HG03280 (cell line): Measurements from ENCODE around the gene GOLGA8M.
A peak's percentile ranks its signal among the peaks of the same experiment; 100 is the strongest.
"Not testable (repeated sequence)": the region's sequence is repeated elsewhere in the genome, so short reads cannot be mapped to it uniquely, and the experiment has no call there.

Source experiments
- ATAC-seq: cut with Tn5 transposase; IDR thresholded peaks from one replicate; pipeline ENCODE4 v1.9.1; 2021; ENCODE audit warnings: mild to moderate bottlenecking, moderate library complexity; ENCODE audit not compliant: unreplicated experiment

The GOLGA8M gene, protein sequence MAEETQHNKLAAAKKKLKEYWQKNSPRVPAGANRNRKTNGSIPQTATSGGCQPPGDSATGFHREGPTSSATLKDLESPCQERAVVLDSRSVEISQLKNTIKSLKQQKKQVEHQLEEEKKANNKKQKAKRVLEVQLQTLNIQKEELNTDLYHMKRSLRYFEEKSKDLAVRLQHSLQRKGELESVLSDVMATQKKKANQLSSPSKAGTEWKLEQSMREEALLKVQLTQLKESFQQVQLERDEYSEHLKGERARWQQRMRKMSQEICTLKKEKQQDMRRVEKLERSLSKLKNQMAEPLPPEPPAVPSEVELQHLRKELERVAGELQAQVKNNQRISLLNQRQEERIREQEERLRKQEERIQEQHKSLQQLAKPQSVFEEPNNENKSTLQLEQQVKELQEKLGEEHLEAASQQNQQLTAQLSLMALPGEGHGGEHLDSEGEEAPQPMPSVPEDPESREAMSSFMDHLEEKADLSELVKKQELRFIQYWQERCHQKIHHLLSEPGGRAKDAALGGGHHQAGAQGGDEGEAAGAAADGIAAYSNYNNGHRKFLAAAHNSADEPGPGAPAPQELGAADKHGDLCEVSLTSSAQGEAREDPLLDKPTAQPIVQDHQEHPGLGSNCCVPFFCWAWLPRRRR

DNA sequence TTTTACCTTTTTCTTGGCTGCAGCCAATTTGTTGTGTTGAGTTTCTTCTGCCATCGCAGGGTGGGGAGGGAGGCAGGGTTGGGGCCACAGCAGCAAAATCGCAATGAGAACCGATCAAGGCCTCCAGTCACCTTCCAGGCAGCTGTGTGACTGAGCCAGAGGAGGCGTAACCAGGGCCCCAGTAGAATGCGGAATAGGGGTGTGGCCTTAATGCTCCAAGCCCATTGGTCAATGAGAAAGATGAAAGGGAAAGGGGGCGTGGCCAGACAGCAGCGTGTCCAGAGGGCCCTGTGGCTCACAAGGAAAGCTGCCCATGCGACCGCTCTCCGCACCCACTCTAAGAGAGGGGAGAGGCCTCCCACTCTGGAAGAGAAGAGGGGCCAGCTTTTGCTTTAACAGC is at the start of gene GOLGA8M:
Gene GOLGA8M, minus strand, starts transcription at position 152 of the 400 bp plus-strand sequence. Its CDS starts 98 bp downstream, at position 54.
- not testable (repeated sequence) for ATAC-seq

DNA sequence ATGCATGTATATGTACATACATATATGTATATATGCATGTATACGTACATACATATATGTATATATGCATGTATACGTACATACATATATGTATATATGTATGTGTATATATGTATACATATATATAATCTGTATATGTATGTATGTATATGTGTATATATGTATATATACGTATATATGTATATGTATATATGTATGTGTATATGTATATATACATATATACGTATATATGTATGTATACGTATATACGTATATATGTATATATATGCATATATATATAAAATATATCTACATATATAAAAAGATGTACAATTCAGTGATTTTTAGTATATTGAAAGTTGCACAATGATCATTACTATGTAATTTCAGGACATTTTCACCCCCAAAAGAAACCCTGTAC is 30.7 kb upstream of the GOLGA8M start:
- ATAC-seq = not testable (repeated sequence)

- ATAC-seq = peak; percentile 64
Observed at GRCh38 chr15:28738590-28739292, 26.5 kb upstream of the GOLGA8M start.

- not testable (repeated sequence) for ATAC-seq
Observed at GRCh38 chr15:28738200-28738561, 26.0 kb upstream of the GOLGA8M start.

DNA sequence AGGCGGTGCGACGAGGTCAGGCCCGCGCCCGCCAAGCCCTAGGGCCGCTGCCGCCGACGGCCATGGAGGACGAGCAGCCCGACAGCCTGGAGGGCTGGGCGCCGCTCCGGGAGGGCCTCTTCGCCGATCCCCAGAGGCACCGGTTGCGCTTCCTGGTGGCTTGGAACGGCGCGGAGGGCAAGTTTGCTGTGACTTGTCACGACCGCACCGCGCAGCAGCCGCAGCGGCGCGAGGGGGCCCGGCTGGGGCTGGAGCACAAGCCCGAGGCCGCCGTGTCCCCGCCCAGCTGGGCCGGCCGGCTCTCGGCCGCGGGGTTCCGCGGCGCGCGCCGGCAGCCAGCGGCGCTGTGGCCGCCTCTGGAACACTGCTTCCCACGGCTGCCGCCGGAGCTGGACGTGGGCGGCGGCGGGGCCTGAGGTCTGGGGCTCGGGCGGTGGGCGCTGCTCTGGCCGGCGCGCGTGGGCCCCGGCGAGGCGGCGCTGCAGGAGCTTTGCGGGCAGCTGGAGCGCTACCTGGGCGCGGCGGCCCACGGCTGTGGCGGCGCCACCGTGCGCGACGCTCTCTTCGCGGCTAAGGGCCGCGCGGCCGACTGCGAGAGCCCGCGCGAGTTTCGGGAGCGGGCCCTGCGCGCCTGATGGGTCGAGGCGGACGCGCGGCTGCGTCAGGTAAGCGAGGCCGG is 25.4 kb upstream of the GOLGA8M start:
- not testable (repeated sequence) for ATAC-seq

GRCh38 chr15:28728061-28728460 is 15.8 kb upstream of the GOLGA8M start:
- ATAC-seq = not testable (repeated sequence)

GRCh38 chr15:28727026-28727425 is 14.8 kb upstream of the GOLGA8M start:
- not testable (repeated sequence) for ATAC-seq

- no peak for ATAC-seq
Observed at GRCh38 chr15:28726102-28726501, 13.9 kb upstream of the GOLGA8M start.

GRCh38 chr15:28725556-28725955 is 13.3 kb upstream of the GOLGA8M start:
- ATAC-seq = no peak

DNA sequence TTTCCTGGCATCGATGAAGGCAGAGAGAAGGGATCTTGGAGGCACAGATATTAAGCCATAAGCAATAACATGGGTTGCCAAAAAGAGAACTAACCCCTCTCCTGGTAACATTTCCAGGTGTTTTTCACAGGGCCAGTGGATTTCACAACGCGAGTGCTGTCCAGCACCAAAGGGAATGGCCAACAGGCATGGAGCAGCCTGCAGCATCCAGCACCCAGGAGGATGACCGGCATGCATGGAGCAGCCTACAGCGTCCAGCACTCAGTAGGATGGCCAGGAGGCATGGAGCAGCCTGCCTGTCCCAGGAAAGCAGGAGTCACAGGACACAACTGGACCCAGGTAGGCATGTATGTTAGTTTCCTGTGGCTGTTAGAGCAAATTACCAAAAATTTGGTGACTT is 11.8 kb upstream of the GOLGA8M start:
- not testable (repeated sequence) for ATAC-seq

DNA sequence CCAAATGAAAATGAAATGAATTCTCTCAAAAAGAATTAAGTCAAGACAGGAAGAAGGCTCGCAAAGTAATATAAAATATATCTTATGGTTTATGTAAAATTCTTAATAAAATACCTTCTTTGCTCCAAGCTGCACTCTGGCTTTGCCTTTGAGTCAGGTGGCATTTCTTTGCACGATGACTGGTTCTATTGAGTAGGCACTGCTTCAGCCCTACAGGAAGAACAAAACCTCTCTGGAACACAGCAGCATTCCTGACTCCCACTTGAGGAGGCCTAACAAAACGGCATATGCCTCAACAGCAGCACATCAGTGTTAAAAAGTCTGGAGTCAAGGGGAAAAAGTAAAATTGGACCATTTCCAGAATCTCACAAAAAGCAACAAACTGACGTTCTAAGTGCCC is 7.4 kb upstream of the GOLGA8M start:
- not testable (repeated sequence) for ATAC-seq

DNA sequence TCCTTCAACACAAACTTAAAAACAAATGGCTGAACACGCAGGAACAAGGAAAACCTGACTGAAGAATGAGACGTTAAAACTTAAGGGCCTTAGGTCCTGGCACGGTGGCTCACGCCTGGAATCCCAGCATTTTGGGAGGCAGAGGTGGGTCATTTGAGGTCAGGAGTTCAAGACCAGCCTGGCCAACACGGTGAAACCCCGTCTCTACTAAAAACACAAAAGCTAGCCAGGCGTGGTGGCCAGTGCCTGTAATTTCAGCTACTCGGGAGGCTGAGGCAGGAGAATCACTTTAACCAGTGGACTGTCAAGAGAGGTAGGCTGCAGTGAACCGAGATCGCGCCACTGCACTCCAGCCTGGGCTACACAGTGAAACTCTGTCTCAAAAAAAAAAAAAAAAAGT is 6.4 kb upstream of the GOLGA8M start:
- not testable (repeated sequence) for ATAC-seq

DNA sequence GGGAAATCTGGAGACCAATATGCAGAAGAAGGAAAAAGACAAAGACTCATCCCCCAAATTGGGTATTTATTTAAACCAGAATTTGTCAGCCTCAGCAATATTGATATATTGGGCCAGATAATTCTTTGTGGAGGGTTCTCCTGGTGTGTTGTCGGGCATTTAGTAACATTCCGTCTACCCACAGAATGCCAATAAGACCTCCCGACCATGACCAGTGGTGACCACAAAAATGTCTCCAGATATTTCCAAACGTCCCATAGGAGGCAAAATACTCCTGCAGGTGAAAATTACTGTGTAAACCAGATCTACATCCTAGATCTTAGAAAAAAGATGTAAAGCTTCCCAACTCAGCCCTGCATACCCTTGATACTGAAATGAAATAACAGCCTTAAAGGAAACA is 2.0 kb upstream of the GOLGA8M start:
- not testable (repeated sequence) for ATAC-seq

GRCh38 chr15:28703927-28704326 is 8.3 kb downstream of the GOLGA8M start:
- ATAC-seq = not testable (repeated sequence)

- ATAC-seq = not testable (repeated sequence)
Observed at GRCh38 chr15:28702427-28702826, 9.8 kb downstream of the GOLGA8M start.

- ATAC-seq = not testable (repeated sequence)
Observed at GRCh38 chr15:28694006-28694751, 18.0 kb downstream of the GOLGA8M start.

GRCh38 chr15:28693021-28693420 is 19.2 kb downstream of the GOLGA8M start:
- ATAC-seq = not testable (repeated sequence)

DNA sequence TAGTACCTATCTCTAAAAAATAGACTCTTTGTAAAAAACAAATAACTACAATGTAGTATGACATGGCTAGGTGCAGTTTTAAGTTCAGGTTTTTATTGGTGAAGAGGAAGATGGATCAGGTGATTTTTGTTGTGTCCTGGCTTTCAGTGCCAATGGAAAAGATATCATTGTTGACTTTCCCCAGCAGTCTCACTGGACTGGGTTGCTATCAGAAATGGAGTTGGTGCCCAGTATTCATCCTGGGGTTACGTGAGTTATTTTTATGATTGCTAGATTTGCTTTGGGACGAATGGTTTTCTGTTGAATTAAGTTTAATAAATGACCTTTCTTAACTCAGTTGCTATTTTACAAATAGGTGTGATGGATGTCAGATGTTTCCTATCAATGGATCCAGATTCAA is 38.7 kb downstream of the GOLGA8M start:
- ATAC-seq = not testable (repeated sequence)

- ATAC-seq = not testable (repeated sequence)
Observed at GRCh38 chr15:28672122-28672521, 40.1 kb downstream of the GOLGA8M start.

- not testable (repeated sequence) for ATAC-seq
Observed at GRCh38 chr15:28666402-28666801, 45.8 kb downstream of the GOLGA8M start.
